GF-D8 (cell line): ENCODE data around the gene IRF9.
"Not testable (repeated sequence)": the region's sequence is repeated elsewhere in the genome, so short reads cannot be mapped to it uniquely, and the experiment has no call there.

Experiments
- DNase-seq: peaks from one replicate; lab custom pipeline; 2025; lab: John Stamatoyannopoulos, UW

IRF9 gene

DNA sequence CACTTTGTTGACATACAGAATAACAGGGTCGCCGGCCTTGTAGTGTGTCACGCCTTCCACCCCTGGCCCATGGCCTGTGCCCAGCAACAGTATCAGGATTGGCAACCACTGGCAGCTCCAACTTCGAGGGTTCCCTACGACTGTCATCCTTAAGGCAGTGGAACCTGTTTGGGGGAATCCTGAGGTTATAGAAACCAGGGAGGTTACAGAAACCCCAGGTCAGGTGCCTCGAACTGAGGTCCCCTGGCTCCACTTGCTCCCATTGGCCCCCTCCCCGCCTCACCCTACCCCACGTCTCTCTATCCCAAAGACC lies 33.8 kb downstream of the IRF9 start:
- DNase-seq: no peak

DNA sequence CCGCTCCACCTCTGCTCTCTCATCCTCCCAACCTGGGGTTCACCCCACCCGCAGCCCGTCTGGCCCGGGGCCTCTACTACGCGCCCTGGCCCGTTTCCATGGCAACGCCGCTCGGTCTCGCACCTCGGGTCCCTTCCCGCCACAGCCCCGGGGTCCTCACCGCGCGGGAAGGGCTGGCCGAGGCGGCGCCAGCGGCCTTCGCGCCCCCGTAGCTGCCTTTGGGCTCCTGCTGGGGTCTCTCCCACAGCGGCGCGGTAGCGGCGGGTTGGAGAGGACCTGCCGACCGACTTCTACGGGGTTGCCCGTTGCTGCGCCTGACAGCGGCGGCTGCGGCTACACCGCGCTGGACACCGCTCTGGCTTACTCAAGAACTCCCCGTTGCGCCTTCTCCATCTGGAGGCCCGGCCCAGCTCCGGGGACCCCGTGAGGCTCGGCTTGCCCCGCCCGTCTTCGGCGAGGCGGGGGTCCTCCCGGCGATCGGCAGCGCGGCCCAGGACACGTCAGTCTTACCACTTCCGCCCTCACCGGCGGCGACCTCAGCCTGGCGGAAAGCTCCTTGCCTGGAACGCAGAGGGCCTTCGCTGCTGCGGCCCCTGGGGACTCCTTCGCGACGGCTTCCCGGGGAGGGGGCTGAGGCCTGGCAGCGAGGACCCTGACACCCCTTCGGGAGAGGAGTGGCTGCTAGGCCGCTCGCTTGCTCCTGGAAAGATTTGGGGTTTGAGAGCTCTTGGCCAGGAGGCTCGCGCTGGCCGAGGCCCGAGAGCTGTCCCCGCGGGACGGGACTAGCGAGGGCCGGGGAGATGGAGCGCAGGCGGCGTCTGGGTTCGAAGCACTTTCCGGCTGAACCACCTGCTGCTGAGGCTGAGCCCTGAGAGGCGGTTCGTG lies 34.4 kb downstream of the IRF9 start, which contains the start of gene TM9SF1:
Gene TM9SF1 (minus strand): TSS at position 256 of the 885 bp plus-strand sequence. CDS start 422 bp downstream, outside the sequence.
- DNase-seq: peak; percentile 72

DNA sequence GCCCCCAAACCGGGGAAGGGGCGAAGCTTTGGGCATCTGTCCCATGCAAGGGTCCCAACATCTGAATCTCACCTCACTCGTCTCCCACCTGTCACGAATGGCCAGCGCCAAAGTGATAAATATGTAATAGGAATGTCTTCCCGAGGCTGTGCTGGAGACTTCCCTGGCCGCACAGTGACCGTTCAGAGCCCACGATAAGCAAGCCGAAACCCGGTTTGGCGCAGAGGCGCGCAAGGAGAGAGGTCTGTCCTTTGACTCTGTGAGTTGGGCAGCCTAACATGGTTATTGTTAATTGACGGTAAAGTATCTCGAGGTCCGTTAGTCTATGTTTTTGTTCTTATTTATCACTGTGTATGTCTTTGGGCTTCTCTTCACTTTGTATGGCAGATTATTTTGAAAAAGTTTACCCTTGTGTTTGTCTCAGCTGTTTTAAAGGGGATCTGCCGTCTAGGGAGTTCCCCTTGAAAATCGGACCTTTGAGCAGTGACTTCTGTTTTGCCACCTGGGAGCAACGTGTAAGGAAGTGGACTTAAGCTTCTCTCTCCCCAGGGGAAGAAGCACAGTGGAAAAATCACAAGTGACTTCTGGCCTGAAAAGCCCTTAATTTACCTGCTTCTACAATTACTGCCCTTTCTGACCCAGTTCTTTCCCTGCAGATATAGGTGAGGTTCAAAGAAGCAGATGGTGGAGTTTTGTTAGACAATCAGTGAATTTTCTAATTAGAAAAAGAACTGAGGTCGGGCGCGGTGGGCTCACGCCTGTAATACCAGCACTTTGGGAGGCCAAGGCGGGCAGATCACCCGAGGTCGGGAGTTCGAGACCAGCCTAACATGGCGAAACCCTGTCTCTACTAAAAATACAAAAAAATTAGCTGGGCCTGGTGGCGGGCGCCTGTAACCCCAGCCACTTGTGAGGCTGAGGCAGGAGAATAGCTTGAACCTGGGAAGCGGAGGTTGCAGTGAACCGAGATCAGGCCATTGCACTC lies 35.3 kb downstream of the IRF9 start:
- peak; percentile 61 for DNase-seq

DNA sequence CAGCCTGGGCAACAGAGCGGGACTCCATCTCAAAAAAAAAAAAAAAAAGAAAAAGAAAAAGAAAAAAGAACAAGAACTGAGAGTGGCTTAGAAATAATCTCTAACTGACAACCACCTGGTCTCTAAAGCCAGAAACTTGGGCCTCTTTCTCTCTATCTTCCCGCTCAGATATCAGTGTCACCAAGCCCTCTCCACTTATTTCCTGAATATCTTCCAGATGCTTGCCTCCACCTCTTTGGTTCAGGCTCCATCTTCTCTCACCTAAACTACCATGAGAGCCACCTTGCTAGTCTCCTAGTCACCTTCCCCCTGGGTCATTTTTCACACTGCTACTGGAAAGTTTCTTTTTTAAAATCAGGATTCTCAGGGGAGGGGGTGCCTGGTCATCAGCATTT lies 36.0 kb downstream of the IRF9 start:
- DNase-seq: no peak

DNA sequence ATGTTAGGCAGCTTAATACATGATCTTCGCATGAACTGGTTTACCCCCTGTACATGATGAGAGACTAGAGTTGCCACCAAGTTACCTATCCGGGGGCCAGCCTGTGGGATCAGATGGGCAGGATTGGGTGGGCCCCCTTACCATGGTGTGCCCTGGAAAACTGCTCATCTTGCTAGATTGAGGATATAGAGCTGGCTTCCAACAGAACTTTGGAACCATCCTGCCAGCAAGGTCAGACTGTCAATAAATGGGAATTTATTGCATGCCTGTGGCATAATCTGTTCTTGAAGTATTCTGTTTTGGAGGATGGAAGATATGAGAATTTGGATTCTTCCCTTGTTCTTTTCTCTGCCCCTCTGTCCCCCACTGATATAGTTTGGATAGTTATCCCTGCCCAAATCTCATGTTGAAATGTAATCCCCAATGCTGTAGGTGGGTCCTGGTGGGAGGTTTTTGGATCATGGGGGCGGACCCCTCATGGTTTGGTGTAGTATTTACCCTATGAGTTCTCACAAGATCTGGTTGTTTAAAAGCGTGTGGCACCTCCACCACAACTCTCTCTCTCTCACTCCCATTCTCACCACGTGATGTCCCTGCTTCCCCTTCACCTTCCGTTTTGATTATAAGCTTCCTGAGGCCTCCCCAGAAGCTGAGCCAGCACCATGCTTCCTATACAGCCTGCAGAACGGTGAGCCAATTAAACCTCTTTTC lies 37.9 kb downstream of the IRF9 start:
- no peak for DNase-seq

- not testable (repeated sequence) for DNase-seq
Observed at GRCh38 chr14:24202538-24202937, 41.5 kb downstream of the IRF9 start.

- DNase-seq: not testable (repeated sequence)
Observed at GRCh38 chr14:24203249-24203886, 42.3 kb downstream of the IRF9 start.

- no peak for DNase-seq
Observed at GRCh38 chr14:24204163-24205146, 43.4 kb downstream of the IRF9 start.

DNA sequence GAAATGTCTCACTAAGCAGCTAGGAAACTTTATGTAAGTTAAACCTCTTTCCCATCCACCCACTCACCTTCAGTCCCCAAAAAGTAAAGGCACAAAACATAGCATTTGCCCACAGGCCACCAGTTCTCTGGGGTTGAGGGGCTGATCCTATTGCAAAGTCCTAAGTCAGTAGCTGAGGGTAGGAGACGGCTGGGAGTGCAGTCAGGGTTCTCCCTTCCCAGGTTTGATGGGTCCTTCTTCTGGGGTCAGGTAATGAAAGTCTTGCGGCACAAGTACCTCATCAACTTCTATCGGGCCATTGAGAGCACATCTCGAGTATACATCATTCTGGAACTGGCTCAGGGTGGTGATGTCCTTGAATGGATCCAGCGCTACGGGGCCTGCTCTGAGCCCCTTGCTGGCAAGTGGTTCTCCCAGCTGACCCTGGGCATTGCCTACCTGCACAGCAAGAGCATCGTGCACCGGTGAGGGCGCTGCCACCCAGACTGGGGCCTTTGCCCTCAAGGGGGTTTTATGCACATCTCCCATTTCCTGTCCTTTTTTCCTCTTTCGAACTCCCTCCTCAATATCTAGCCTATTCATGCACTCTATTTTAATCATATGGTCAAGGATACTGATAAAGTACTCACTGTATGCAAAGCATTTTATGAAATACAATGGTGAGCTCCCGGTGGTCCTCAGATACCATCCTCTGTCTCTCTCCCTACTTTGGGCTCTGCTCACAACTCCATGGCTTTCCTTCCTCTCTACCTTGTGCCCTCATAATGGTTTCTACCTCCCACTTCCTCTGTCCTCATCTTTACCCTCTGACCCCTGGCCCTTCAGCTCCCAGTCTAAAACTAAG lies 45.4 kb downstream of the IRF9 start:
- DNase-seq: no peak

DNA sequence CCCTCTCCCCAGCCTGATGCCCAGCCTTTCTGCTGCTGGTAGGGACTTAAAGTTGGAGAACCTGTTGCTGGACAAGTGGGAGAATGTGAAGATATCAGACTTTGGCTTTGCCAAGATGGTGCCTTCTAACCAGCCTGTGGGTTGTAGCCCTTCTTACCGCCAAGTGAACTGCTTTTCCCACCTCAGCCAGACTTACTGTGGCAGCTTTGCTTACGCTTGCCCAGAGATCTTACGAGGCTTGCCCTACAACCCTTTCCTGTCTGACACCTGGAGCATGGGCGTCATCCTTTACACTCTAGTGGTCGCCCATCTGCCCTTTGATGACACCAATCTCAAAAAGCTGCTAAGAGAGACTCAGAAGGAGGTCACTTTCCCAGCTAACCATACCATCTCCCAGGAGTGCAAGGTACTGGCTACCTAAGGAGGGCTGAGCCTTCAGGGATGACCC lies 46.1 kb downstream of the IRF9 start:
- no peak for DNase-seq

GRCh38 chr14:24207625-24208024 lies 46.6 kb downstream of the IRF9 start:
- no peak for DNase-seq

- DNase-seq: no peak
Observed at GRCh38 chr14:24211311-24211710, 50.2 kb downstream of the IRF9 start.

DNA sequence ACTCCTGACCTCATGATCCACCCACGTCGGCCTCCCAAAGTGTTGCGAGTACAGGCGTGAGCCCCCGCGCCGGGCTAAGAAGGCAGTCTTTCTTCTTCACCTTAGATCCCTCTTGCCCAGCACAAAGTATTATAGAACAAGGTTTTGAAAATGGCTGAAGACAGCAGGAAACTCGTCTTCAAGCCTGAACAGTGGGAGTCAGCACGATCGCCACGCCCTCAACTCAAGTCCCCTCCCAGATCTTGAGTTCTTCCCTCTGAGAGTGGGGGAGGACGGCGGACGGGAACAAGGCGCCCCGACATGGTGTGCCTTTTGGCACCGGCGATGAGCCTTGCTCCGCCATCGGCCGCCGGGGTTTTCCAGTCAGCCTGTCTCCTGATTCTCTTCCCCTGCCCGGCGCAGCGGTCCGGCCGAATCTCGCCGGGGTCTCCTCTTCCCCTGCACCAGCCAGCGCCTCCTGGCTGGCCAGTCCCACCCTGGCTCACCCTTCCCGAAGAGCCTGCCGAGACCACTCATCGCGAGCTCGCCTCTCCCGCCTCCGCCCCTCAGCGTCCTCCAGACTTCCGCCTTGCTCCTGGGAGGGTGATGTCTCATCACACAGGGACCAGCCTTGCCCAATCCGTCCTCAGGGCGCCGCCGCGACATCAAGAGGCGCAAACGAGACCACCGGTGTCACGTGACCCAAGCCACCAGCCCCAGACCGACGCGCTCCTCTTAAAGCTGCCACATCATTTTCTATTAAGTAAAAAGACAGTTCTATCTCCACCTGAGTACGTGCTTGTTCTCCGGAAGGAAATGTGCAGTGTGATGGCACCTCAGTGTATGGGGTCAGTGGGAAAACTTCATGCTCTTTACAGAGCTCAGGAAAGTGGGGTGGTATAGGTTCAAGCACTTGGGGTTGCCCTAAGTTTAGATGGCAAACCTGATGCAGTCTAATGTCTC lies 52.1 kb downstream of the IRF9 start, which contains the start of gene CHMP4A:
Gene CHMP4A (minus strand): TSS at position 565 of the 942 bp plus-strand sequence. CDS start 49 bp downstream, at position 516.
- peak; percentile 94 for DNase-seq

GRCh38 chr14:24213866-24214662 lies 53.0 kb downstream of the IRF9 start:
- DNase-seq: no peak

GRCh38 chr14:24215495-24216344 lies 54.7 kb downstream of the IRF9 start, which contains the start of gene MDP1:
MDP1 (minus strand) TSS chr14:24216066; CDS start chr14:24215955, 111 bp downstream.
- DNase-seq: peak; percentile 82
